ENCODE results near the gene CRTC1. TPM values are rescaled to one million over a fixed set of nuclear protein-coding genes. Genes with fewer than 3 reads are reported as not detected.

The CRTC1 gene
- polyA plus RNA-seq, 1 donor from 2014 or later, result 1.7 TPM

DNA sequence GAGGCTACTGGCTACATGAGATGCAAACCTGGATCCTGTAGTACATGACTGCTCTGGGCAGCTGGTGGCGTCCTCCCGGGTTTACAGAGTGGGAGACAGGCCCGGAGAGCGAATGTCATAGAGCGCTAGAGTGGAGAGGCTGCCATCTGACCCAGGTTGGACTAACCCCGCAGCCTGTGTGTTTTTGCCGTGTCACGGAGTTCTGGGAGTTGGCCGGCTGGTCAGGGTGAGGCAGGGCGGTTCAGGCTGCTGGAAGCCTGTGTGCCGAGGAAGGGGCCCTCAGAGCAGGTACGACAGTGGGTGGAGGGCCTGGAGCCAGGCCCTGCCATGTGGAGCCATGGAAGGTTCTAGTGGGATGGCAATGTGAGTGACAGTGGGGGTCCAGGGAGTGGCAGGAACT is 12.5 kb downstream of the CRTC1 start:
- H3K9me3 Mint-ChIP-seq, result no peaks in the 10 kb centered on the region
- peak overlapping the region in 2 of 3 donors; percentile 14 to 87 for H3K27ac Mint-ChIP-seq
- H3K4me3 Mint-ChIP-seq, result peak overlapping the region in 1 of 4 donors; percentile 53
- no peaks in the 10 kb centered on the region for H3K27me3 Mint-ChIP-seq
- peaks cover 21 to 26% (median 24%) of the 10 kb centered on the region in 3 donors for H3K4me1 Mint-ChIP-seq
- peaks cover 5% of the 10 kb centered on the region for H3K36me3 Mint-ChIP-seq

DNA sequence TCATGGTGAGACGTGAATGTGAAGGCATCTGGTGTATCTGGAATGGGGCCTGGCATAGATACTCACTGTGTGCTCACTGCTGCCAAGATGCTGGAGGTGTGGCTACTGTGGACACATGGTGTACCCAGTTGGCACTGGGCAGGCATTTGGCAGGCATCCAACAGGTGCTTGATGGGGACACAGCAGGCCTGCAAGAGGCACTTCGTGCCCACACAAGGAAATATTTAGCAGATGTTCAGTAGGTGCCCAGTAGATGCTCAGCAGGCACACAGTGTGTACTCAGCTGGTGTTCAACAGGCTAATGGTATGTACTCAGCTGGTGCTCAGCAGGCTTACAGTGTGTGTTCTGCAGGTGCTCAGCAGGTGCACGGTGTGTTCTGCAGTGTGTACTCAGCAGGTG is 14.2 kb downstream of the CRTC1 start:
- Mint-ChIP-seq H3K4me1 (peaks cover 28 to 30% (median 28%) of the 10 kb centered on the region in 3 donors), H3K27me3 (no peaks in the 10 kb centered on the region), H3K9me3 (no peaks in the 10 kb centered on the region), H3K4me3 (peak overlapping the region in 1 of 4 donors; percentile 52), H3K36me3 (peaks cover 5% of the 10 kb centered on the region), H3K27ac (peak overlapping the region in 1 of 3 donors; percentile 64)

DNA sequence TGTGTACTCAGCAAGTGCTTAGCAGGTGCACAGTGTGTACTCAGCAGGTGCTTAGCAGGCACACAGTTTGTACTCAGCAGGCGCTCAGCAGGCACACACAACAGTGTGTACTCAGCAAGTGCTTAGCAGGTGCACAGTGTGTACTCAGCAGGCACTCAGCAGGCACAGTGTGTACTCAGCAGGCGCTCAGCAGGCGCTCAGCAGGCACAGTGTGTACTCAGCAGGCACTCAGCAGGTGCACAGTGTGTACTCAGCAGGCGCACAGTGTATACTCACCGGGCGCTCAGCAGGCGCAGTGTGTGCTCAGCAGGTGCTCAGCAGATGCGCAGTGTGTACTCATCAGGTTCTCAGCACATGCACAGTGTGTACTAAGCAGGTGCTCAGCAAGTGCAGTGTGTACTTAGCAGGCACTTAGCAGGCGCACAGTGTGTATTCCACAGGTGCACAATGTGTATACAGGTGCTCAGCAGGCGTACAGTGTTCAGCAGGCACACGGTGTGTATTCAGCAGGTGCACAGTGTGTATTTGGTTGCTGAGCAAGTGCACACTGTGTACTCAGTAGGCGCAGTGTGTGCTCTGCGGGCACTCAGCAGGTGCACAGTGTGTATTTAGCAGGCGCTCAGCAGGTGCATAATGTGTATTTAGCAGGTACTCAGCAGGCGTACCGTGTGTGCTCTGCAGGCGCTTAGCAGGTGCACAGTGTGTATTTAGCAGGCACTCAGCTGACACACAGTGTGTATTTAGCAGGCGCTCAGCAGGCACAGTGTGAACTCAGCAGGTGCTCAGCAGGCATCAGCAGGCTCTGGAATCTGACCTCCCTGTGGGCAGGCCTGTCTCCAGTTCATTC is 15.1 kb downstream of the CRTC1 start:
- Mint-ChIP-seq H3K4me3 (peak overlapping the region in 3 of 4 donors; percentile 28 to 97 (median 96)), H3K27me3 (no peaks in the 10 kb centered on the region), H3K4me1 (peaks cover 28 to 30% (median 28%) of the 10 kb centered on the region in 3 donors)

DNA sequence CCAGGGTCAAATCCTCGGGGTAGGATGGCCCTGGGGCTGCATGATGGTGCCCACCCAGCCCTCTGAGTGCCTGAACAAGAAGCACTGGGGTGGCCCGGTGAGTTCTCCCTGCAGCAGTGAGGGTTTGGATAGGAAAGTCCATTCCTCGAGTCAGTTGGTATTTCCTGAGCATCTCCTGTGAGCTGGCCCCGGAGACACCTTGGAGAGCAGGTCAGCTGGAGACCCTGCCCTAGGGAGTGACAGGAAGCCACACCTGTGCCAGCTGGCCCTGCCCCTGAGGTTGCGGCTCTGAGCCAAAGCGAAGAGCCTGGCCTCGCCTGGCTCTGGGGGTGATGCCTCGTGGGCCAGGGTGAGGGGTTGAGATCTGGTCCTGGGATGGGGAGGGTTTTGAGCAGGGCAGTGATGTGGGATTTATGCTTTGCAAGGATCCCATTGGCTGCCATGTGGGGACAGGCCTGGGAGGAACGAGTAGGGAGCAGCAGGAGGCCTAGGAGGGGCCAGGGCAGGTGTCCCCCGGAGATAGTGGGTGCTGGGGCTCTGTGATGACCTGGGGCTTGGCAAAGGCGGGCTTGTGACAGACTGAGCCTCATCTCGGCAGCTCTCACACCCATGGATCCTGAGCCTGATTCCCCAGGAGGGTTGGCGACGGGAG is 16.0 kb downstream of the CRTC1 start:
- H3K27me3 Mint-ChIP-seq, result no peaks in the 10 kb centered on the region
- peaks cover 28 to 30% (median 28%) of the 10 kb centered on the region in 3 donors for H3K4me1 Mint-ChIP-seq
- no peaks in the 10 kb centered on the region for H3K9me3 Mint-ChIP-seq
- H3K36me3 Mint-ChIP-seq, result peaks cover 5% of the 10 kb centered on the region
- peak overlapping the region; percentile 89 to 97 (median 93) for H3K4me3 Mint-ChIP-seq
- peak overlapping the region; percentile 80 to 97 (median 94) for H3K27ac Mint-ChIP-seq

More for the DNA sequence above, 15.1 kb downstream of the CRTC1 start:
- peaks cover 5% of the 10 kb centered on the region for H3K36me3 Mint-ChIP-seq
- no peaks in the 10 kb centered on the region for H3K9me3 Mint-ChIP-seq
- H3K27ac Mint-ChIP-seq, result peak overlapping the region; percentile 80 to 97 (median 94)

DNA sequence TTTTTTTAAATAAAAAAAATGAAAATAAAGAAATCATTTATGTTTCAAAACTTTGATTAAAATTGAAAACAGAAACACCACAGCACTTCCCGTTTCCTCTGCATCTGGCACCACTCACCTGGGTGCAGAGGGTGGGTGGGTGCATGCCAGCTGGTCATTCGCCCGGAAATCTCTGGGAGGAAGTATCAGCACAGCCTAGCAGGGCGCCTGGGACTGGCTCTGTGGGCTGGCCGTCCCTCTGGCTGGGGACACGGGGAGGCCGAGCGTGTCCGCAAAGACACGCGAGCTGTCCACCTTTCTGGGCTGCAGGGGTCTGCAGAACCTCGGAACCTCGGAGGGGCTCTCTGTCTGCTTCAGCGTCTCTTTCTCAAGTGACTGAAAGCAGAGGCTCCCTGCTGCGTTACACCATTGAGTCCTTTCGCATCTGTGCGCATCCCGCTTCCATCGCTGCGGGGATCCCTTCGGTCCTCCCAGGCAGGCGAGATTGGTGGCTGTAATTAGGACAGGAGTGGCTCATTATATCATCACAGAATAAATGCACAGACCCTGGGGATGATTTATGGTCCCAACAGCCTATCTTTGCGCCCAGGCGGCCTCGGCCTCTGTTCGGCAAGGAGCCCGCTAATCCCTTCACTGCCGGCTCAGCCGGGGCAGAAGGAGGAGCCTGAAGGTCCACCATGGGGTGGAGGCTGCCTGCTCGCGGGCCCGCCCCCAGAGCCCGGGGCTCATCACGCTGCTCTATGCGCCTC is 17.2 kb downstream of the CRTC1 start:
- Mint-ChIP-seq H3K9me3 (no peaks in the 10 kb centered on the region), H3K27ac (peak overlapping the region; percentile 80 to 97 (median 96)), H3K4me1 (peaks cover 26 to 33% (median 28%) of the 10 kb centered on the region in 3 donors), H3K36me3 (peaks cover 5% of the 10 kb centered on the region), H3K4me3 (peak overlapping the region; percentile 90 to 97 (median 96)), H3K27me3 (no peaks in the 10 kb centered on the region)

DNA sequence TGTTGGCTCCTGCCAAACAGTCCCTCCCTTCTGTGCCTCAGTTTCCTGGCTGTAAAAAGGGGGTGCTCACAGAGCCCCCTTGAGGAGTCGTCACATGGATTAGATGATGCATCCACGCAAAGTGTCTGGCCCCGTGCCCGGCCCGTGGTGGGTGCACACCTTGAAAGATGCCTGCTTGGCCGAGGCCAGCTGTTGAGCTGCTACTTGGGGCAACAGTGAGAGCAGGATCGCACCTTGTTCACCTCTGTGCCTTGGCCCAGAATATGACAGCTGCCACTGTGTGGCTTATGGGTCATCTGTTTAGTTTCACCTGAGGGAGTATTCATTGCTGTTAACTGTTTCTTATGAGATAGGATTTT is 17.7 kb downstream of the CRTC1 start:
- H3K9me3 Mint-ChIP-seq, result no peaks in the 10 kb centered on the region
- peaks cover 5% of the 10 kb centered on the region for H3K36me3 Mint-ChIP-seq
- H3K4me1 Mint-ChIP-seq, result peaks cover 26 to 31% (median 28%) of the 10 kb centered on the region in 3 donors
- H3K27ac Mint-ChIP-seq, result peak overlapping the region; percentile 73 to 97 (median 96)
- H3K4me3 Mint-ChIP-seq, result peak overlapping the region; percentile 90 to 97 (median 96)
- H3K27me3 Mint-ChIP-seq, result no peaks in the 10 kb centered on the region

DNA sequence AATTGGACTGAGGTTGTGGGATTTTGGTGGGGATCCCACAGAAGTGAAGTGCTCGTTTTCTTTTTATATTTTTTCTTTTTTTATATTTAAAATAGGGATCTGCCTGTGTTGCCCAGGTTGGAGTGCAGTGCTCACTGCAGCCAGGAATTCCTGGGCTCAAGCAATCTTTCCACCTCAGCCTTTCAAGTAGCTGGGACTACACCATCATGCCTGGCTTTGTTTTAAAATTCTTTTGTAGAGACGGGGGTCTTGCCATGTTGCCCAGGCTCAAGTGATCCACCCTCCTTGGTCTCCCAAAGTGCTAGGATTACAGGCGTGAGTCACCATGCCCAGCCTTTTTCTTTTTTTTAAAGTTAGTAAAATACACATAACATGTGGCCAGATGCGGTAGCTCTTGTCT is 20.6 kb downstream of the CRTC1 start:
- H3K4me3 Mint-ChIP-seq, result no peak overlapping the region
- H3K36me3 Mint-ChIP-seq, result no peaks in the 10 kb centered on the region
- H3K27me3 Mint-ChIP-seq, result no peaks in the 10 kb centered on the region
- no peak overlapping the region for H3K27ac Mint-ChIP-seq
- peaks cover 20 to 23% (median 20%) of the 10 kb centered on the region in 3 donors for H3K4me1 Mint-ChIP-seq
- no peaks in the 10 kb centered on the region for H3K9me3 Mint-ChIP-seq

DNA sequence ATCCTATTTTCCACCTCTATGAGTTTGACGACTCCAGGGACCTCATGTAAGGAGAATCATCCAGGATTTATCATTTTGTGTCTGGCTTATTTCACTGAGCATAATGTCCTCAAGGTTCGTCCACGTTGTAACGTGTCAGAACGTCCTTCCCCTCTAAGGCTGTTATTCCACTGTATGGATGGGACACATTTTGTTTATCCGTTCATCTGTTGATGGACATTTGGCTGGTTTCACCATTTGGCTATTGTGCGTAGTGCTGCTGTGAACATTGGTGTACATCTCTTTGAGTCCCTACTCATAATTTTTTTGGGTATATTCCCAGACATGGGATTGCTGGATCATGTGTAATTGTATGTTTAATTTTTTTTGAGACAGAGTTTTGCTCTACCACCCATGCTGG is 21.5 kb downstream of the CRTC1 start:
- Mint-ChIP-seq H3K9me3 (no peaks in the 10 kb centered on the region), H3K27ac (peak overlapping the region in 2 of 3 donors; percentile 23 to 74), H3K36me3 (no peaks in the 10 kb centered on the region), H3K27me3 (no peaks in the 10 kb centered on the region), H3K4me1 (peaks cover 11 to 14% (median 12%) of the 10 kb centered on the region in 3 donors), H3K4me3 (peak overlapping the region in 1 of 4 donors; percentile 60)

DNA sequence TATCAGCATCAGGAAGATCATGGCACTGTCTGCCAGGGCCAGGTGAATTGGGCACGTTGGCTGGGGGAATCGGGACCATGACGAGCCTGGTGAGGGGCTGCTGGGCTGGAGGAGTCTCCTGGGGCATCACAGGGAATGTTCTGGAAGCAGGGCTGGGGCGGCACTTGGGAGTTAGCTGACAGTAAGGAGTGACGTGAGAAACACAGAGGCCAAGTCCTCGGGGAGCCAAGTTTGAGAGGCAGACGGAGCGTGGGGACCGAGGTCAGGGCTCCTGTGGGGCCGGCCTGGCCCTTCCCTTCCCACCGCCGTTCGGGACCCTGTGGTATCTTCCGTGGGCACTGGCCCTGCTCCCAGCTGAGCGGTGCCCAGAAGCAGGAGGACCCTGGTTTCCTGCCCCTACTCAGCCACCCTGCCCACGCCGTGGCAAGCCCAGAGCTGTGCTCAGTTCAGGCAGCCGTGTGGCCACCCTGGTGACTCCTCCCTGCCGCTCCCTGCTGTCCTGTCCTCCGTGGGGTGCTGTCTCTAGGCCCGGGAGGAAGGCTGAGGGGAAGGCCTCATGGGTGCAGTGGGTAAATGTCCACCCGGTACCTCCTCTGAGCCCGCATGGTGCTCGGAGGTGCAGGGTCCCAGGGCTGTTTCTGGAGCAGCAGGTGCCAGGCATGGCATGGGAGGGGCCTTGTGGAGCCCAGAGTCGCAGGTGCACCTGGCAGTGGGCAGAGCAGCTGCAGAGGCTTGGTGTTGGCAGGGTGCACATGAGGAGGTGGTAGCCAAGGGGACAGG is 25.2 kb downstream of the CRTC1 start:
- H3K27me3 Mint-ChIP-seq, result no peaks in the 10 kb centered on the region
- no peaks in the 10 kb centered on the region for H3K9me3 Mint-ChIP-seq
- H3K36me3 Mint-ChIP-seq, result peaks cover 1% of the 10 kb centered on the region
- no peak overlapping the region for H3K4me3 Mint-ChIP-seq
- H3K4me1 Mint-ChIP-seq, result peaks cover 0 to 11% (median 6%) of the 10 kb centered on the region in 3 donors
- H3K27ac Mint-ChIP-seq, result no peak overlapping the region

DNA sequence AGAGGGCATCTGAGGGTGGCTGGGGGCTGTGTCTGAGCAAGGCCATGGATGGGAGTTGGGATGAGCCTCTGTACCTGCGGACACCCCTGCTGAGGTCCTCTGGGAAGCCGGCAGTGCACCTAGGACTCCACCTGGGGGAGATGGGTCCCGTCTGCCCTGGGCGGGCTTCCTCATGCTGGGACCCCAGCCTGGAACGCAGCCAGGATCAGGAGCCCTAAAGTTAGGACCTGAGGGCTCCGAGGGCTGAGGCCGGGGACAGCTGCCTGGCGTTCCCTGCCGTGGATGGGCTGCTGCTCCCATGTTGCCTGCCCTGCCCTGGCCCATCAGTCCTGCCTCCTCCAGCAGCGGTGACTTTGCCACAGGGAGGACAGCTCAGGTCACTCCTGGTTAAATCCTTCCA is 26.1 kb downstream of the CRTC1 start:
- Mint-ChIP-seq H3K27ac (peak overlapping the region in 1 of 3 donors; percentile 39), H3K9me3 (no peaks in the 10 kb centered on the region), H3K4me1 (peaks cover 0 to 11% (median 6%) of the 10 kb centered on the region in 3 donors), H3K27me3 (no peaks in the 10 kb centered on the region), H3K36me3 (peaks cover 1% of the 10 kb centered on the region), H3K4me3 (no peak overlapping the region)

DNA sequence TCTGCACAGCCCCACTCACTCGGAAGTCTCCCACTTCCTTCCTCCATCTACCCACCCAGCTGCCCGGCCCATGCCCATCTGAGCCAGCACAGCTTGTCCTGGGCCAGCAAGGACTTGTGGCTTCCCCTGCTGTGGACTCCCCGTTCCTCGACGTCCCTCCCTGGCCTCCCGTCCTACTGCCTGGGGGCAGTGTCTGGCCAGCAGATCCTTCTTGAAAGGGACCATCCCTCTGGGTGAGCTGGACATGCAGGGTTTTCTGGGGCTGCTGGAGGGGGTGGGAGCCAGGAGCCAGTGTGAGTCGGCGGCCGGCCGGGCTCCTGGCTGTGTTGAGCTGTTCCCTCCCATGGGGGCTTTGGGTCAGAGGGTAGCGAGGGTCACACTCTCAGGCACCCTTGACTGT is 26.7 kb downstream of the CRTC1 start:
- H3K36me3 Mint-ChIP-seq, result peaks cover 1% of the 10 kb centered on the region
- no peak overlapping the region for H3K27ac Mint-ChIP-seq
- H3K4me1 Mint-ChIP-seq, result peaks cover 0 to 13% (median 5%) of the 10 kb centered on the region in 3 donors

DNA sequence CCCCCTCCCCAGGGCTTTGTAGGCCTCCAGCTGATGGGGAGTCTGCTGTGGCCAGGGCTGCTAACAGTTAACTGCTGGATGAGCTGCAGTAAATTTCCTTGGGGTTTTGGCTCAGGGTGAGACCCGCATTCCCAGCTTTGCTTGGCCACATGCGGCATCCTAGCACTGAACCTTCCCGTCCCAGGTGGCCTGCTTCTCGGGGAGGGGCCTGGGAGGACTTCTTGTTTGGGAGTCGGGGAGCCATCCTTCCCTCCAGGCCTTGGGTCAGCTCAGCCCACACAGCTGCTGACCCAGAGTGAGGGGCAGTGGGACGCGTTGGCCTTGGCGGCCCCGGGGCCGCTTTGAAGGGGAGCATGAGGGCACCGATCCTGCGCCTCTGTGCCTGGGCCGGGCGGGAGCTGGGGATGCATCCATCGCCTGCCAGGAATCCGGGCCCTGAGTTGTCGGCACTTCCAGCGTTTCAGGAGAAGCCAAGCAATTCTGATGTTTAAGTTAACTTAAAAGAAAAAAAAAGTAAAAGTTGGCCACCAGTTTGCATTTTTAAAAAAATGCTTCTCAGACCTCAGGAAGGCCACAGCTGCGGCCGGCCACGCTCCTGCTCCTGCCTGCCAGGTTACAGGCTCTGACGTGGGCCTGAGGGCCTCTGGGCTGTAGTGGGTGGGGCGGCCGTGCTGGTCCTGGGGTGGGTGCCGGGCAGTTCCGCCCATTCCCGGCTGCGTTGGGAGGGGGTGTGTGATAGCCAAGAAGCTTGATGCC is 27.7 kb downstream of the CRTC1 start:
- Mint-ChIP-seq H3K4me3 (no peak overlapping the region), H3K9me3 (no peaks in the 10 kb centered on the region), H3K27me3 (no peaks in the 10 kb centered on the region), H3K36me3 (peaks cover 1% of the 10 kb centered on the region), H3K4me1 (peaks cover 0 to 13% (median 6%) of the 10 kb centered on the region in 3 donors), H3K27ac (no peak overlapping the region)

More for the DNA sequence above, 26.7 kb downstream of the CRTC1 start:
- Mint-ChIP-seq H3K9me3 (no peaks in the 10 kb centered on the region), H3K4me3 (no peak overlapping the region), H3K27me3 (no peaks in the 10 kb centered on the region)

DNA sequence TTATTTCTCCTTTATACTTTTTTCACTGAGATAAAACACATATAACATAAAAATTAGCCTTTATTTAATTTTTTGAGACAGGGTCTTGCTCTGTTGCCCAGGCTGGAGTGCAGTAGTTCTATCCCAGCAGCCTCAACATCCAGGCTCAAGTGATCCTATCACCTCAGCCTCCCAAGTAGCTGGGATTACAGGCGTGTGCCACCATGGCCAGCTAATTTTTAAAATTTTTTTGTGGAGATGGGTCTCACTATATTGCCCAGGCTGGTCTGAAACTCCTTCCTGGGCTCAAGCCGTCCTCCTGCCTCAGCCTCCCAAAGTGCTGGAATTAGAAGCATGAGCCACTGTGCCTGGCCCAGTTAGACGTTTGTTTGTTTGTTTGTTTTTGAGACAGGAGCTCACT is 28.4 kb downstream of the CRTC1 start:
- Mint-ChIP-seq H3K9me3 (no peaks in the 10 kb centered on the region), H3K27me3 (no peaks in the 10 kb centered on the region), H3K27ac (no peak overlapping the region), H3K36me3 (peaks cover 1% of the 10 kb centered on the region), H3K4me3 (no peak overlapping the region), H3K4me1 (peaks cover 5 to 11% (median 8%) of the 10 kb centered on the region in 3 donors)
